HepG2 (cell line): ENCODE measurements around the gene FGF14.

Experiments
- CTCF ChIP-seq: sonication (generic); formaldehyde crosslinking; IDR thresholded peaks from 2 replicates; pipeline ENCODE4 v1.5.0; 2020; ENCODE audit warnings: mild to moderate bottlenecking, missing genetic modification reagents, moderate library complexity
- GFI1 ChIP-seq: sonication (generic); formaldehyde crosslinking; IDR thresholded peaks from 2 replicates; pipeline ENCODE4 v1.5.0; 2020; ENCODE audit warnings: missing genetic modification reagents, mild to moderate bottlenecking, borderline replicate concordance
- HNRNPLL ChIP-seq: fragments of 200-400 bp; formaldehyde crosslinking; IDR thresholded peaks from 2 replicates; pipeline ENCODE4 v1.6.1; 2017; ENCODE audit warnings: mild to moderate bottlenecking, low read depth, low read length; ENCODE audit not compliant: poor library complexity, severe bottlenecking
- PBX3 ChIP-seq: sonication (generic); formaldehyde crosslinking; IDR thresholded peaks from 2 replicates; pipeline ENCODE4 v1.8.1; 2023; ENCODE audit warnings: missing genetic modification reagents, inconsistent platforms, borderline replicate concordance
- PHF8 ChIP-seq: sonication (generic); formaldehyde crosslinking; IDR thresholded peaks from 2 replicates; pipeline ENCODE4 v1.5.0; 2020; ENCODE audit warnings: missing genetic modification reagents
- SP2 ChIP-seq: sonication (generic); formaldehyde crosslinking; IDR thresholded peaks from 2 replicates; pipeline ENCODE4 v1.5.1; 2020; ENCODE audit warnings: mild to moderate bottlenecking, missing genetic modification reagents
- YY1 ChIP-seq: IDR thresholded peaks from 2 replicates; pipeline ENCODE4 v1.6.1; 2011; ENCODE audit warnings: low read length, low read depth, moderate library complexity, mild to moderate bottlenecking; ENCODE audit not compliant: insufficient read depth, insufficient replicate concordance
- ZNF446 ChIP-seq: sonication (generic); formaldehyde crosslinking; IDR thresholded peaks from 2 replicates; pipeline ENCODE4 v1.5.0; 2020; ENCODE audit warnings: mild to moderate bottlenecking, missing genetic modification reagents
- ZNF570 ChIP-seq: sonication (generic); formaldehyde crosslinking; IDR thresholded peaks from 2 replicates; pipeline ENCODE4 v1.4.0; 2020; ENCODE audit warnings: mild to moderate bottlenecking, missing genetic modification reagents, borderline replicate concordance
- TF ChIP-seq, protein P1 (sequence below): sonication (generic); formaldehyde crosslinking; IDR thresholded peaks from 2 replicates; pipeline ENCODE4 v1.4.0; 2020; ENCODE audit warnings: missing genetic modification reagents
- TF ChIP-seq, protein P2 (sequence below): sonication (generic); formaldehyde crosslinking; IDR thresholded peaks from 2 replicates; pipeline ENCODE4 v1.8.0; 2022; ENCODE audit warnings: missing genetic modification reagents, mild to moderate bottlenecking, moderate library complexity, borderline replicate concordance
- TF ChIP-seq, protein P3 (sequence below): sonication (generic); formaldehyde crosslinking; IDR thresholded peaks from 2 replicates; pipeline ENCODE4 v1.5.0; 2020; ENCODE audit warnings: missing genetic modification reagents

GRCh38 chr13:102374233-102374632 lies 27.6 kb downstream of the FGF14 start:
- TF ChIP-seq ZNF570 (CRISPR knock-in tag) (no peak), SP2 (CRISPR knock-in tag) (no peak), YY1 (no peak), CTCF (CRISPR knock-in tag) (no peak), PBX3 (CRISPR knock-in tag) (no peak), HNRNPLL (no peak), GFI1 (no peak), PHF8 (no peak), ZNF446 (no peak)
- TF ChIP-seq, protein P1, sequence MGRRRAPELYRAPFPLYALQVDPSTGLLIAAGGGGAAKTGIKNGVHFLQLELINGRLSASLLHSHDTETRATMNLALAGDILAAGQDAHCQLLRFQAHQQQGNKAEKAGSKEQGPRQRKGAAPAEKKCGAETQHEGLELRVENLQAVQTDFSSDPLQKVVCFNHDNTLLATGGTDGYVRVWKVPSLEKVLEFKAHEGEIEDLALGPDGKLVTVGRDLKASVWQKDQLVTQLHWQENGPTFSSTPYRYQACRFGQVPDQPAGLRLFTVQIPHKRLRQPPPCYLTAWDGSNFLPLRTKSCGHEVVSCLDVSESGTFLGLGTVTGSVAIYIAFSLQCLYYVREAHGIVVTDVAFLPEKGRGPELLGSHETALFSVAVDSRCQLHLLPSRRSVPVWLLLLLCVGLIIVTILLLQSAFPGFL: no peak
- TF ChIP-seq, protein P2, sequence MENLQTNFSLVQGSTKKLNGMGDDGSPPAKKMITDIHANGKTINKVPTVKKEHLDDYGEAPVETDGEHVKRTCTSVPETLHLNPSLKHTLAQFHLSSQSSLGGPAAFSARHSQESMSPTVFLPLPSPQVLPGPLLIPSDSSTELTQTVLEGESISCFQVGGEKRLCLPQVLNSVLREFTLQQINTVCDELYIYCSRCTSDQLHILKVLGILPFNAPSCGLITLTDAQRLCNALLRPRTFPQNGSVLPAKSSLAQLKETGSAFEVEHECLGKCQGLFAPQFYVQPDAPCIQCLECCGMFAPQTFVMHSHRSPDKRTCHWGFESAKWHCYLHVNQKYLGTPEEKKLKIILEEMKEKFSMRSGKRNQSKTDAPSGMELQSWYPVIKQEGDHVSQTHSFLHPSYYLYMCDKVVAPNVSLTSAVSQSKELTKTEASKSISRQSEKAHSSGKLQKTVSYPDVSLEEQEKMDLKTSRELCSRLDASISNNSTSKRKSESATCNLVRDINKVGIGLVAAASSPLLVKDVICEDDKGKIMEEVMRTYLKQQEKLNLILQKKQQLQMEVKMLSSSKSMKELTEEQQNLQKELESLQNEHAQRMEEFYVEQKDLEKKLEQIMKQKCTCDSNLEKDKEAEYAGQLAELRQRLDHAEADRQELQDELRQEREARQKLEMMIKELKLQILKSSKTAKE (CRISPR knock-in tag): no peak
- TF ChIP-seq, protein P3, sequence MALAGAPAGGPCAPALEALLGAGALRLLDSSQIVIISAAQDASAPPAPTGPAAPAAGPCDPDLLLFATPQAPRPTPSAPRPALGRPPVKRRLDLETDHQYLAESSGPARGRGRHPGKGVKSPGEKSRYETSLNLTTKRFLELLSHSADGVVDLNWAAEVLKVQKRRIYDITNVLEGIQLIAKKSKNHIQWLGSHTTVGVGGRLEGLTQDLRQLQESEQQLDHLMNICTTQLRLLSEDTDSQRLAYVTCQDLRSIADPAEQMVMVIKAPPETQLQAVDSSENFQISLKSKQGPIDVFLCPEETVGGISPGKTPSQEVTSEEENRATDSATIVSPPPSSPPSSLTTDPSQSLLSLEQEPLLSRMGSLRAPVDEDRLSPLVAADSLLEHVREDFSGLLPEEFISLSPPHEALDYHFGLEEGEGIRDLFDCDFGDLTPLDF (CRISPR knock-in tag): no peak
